ENCODE results near the gene AGPAT3.

AGPAT3 gene

DNA sequence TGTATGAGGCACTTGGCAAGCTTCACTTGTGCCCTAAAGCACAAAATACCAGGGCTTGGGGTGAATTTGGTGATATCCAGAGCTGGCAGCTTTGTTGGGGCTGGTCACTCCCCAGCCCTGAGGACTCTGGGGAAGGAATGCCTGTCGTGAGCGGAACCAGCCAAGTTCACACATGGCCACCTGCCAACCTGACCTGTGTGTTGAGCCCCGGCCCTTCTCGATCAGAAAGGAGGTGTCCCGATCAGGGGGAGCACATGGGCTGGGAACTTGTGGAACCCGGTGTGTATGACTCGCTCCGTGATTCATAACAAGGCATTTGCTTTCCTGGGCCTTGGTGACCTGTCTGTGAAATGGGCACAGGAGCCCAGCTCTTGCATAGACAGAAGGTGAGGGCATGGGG, 43.1 kb downstream of the AGPAT3 start:
- no peak for DNase-seq

DNA sequence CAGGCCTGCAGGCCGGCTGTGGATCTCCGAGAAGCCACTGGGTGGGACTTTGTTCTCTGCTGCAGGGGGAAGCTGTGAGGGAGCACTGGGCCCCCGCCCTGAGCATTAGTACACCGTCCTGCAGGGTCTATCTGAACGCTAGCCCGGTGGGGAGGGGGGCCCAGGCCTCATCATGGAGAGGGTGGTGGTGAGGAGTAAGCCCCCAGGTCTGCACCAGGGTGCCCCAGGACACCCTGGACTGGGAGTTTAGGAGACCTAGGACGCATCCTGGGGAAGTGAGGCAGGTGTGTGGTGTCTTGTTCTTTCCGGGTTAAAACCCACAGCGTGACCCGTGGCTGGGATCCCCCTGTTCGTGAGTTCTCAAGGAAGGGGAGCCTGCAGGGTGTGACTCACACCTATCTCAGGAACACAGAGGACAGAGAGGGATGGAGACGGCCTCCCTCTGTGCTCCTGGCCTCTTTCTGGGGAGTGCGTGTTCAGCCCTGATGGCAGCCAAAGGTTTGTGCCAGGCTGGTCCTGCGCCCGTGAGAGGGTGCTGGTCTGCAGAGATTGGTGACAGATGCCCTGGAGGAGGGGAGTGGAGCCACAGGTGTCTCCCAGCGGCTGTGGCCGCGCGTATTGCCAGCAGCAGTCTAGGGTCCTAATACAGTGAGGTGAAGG, 44.8 kb downstream of the AGPAT3 start:
- DNase-seq, result no peak

DNA sequence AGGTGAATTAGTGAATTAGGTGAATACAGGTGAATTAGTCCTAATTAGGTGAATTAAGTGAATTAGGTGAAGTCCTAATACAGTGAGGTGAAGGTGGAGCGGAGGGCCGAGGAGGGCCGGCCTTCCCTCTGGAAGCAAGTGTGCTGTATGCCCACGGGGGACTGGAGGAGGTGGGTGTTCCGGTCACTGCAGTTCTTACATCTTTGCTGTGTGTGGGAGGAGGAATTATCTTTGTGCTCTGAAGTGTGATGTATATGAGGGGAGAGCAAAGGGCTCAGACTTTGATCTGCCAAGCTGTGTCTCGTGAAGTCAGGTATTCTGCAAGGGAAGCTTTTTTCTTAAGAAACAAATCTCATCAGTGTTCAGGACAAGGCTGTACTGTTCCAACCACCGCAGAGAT, 45.4 kb downstream of the AGPAT3 start:
- no peak for DNase-seq

DNA sequence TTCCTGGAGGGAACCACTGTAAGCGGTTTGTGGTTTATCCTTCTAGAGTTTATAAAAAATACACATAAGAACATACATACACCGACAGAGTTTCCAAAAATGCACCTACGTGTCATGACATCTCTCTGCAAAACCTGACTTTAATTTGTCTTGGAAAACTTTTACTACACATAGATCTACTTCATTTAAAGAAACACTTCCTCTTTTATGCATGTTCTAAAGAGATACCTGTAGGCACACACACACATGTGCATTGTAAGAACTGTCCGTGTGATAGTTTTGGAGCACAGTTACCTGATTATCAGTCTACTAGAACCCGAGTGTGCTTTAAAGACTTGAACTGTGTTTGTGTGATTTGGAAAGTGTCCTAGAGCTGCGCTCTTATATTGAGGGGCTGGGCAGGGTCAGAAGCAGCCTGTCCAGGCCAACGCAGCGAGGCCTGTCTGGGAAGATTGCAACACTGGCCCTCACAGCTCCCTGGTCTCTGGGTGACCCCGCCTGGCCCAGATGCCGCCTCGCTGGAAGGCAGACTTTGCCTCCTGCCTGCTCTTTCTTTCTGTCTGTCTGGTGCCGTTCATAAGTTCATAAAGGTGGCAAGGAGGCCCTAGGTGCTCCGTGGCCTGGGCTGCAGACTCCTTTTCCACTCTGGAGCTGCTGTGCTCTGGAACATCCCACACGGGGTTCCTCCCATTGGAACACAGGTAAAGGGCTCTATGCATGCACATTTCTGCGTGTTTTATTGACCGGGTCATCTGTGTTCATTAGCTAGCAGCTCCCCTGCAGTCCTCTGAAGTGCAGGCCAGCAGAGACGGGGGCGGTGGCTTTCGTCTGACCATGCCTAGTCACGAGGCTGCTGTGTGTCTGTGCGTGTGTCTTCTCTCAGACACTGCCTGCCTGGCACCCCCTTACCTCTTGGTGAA, 46.3 kb downstream of the AGPAT3 start:
- DNase-seq, result no peak

DNA sequence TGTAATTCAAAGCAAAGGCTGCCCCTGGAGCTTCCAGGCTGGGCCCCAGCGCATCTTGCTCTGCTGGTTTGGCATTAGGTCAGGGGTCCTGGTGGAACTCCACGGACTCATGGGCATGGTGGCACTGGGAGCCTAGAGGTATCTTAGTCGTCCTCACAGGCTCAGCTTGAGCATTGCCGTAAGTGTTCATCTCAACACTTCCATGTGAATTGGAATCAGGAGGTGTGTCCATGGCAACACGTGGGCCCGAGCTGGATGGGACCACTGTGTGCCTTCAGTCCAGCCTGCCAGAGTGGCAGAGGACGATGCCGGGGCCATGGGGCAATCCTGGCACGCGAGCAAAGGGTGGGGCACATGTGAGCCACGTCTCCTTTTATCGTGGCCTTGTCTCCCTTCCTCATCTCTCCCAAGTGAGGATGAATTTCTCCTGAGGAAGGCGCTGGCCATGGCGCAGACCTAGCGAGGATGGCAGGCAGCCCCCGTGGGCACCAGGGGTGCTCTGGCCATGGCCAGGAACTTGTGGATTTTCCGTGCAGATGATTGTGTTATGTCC, 47.0 kb downstream of the AGPAT3 start:
- DNase-seq, result no peak

DNA sequence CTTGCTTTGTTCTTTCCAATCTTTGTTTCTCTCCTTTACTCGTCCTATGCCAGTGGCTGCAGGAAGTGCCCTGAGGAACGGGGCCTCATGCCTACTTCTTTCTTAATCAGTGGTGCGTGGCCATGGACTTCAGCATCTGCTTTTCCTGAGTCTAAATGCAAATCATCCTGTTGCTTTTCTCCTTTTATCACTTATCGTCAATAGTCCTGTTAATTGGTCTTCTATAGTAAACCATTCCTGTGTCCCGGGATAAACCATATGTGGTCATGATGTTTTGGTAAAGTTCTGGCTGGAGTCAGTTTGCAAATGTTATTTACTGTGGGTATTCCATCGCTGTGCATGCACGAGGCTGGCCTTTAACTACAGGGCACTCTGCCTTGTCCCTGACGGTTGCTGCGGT, 47.5 kb downstream of the AGPAT3 start:
- DNase-seq, result no peak

DNA sequence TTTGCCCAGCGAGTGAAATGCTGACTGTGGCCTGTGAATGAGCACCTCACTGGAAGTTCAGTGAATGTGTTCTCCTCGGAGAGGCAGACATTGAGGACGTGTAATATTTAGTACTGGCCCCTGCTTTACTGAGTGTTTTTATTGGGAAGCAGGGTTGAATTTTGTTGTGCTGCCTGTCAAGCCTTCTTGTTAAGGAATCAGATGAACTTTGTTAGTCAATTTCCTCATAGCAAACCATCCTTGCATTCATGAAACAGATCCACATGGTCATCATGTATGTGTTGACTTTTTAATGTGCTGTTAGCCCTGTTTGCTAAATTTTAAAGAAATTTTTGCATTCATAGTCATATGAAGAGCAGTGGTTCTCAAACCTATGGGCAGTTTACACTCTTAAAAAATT, 47.9 kb downstream of the AGPAT3 start:
- DNase-seq, result no peak

DNA sequence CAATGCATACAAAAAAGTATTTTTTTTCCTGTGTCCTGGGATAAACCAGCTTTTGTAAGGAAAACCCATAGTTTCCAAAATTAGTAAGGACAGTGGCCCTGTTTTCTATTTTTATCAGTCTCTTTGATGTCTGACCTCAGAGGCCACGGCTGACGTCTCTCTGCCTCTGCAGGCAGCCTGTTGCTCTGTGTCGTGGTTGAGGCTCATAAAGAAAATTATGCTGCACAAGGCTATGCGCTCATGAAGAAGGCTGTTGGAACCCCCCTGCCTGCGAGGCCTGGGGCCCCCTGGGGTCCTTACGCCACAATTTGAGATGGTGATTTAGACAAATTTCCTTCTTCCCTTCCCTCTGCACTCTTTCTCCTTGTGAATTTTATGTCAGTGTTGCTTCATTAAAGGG, 48.9 kb downstream of the AGPAT3 start:
- no peak for DNase-seq

DNA sequence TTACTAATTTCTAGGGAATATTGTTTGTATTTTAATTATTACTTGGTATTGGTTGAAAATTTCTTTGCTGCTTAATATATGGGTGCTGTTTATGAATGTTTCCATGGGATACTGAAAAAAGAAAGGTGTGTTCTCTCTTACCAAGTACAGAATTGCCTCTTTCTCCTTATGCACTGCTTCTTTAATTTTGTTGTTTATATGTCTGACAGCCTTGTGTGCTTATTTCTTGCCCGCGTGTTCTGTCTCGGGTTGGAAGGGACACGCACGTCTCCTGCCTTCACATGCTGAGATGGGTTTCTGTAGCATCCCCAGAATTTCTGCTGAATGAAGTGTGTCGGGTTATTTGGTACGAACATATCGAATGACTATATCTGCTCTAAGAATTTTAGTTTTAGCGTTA, 51.1 kb downstream of the AGPAT3 start:
- DNase-seq, result no peak

DNA sequence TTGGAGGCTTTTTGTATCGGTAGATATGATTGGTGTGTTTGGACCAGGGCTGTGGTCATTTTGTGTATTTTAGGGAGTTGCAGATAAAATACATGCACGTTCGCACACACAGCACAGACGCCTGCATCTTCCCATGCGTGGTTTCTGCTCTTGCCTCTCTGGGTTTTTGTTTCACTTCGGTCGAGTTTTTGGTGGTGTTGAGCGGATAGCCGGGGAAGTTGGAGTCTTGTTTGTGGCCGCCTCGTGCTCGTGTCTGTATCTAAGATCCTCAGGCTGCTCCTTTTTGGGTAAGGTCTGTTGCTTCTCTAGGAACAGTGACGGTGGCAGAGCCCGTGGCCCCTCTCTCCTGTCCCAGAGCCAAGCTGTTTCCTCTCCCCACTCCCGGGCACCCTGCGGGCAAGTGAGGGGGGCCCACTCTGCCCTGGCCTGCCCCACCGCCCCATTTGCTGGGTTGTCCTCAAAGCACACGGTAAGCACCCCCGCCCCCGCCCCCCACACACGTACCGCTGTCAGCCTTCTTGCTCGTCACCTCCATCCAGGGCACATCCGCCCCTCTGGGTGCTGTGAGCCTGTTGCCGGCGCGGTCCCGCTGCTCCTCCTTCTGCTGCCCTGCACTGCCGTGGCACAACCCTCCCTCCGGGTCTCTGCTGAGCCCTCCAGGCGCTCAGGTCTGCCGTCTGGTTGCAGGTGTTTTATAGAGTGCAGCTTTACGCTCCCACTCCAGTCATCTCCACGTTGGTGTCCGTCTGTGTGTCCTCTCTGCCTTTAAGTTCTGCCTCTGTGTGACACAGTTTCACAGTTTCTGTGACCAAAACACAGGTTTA, 51.9 kb downstream of the AGPAT3 start:
- peak; percentile 34 to 73 (median 60) for DNase-seq

DNA sequence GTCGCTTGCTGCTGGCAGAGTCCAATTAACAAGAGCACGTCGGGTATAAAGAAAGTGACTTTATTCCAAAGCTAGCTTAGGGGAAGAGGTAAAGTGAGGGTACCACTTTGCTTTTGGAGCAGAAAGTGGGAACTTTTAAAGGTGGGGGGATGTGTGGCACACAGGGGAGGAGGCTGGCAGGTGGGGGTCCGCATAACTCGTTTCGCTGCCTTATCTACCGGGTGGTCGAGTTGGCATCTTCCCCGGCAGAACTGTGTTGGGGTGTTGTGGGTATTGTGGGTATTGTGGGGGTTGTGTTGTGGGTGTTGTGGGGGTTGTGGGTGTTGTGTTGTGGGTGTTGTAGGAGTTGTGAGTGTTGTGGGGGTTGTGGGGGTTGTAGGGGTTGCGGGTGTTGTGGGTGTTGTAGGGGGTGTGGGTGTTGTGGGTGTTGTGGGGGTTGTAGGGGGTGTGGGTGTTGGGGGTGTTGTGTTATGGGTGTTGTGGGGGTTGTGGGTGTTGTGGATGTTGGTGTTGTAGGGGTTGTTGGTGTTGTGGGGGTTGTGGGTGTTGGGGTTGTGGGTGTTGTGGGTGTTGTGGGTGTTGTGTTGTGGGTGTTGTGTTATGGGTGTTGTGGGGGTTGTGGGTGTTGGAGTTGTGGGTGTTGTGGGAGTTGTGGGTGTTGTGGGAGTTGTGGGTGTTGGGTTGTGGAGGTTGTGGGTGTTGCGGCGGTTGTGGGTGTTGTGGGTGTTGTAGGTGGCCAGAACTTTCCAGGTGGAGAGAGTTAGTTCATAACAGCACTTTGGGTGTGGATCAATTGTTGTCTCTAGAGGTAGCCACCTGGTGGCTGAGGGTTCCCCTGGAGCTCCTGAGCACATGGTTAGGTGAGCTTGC, 52.7 kb downstream of the AGPAT3 start:
- peak in 2 of 5 donors; percentile 9 to 35 for DNase-seq

DNA sequence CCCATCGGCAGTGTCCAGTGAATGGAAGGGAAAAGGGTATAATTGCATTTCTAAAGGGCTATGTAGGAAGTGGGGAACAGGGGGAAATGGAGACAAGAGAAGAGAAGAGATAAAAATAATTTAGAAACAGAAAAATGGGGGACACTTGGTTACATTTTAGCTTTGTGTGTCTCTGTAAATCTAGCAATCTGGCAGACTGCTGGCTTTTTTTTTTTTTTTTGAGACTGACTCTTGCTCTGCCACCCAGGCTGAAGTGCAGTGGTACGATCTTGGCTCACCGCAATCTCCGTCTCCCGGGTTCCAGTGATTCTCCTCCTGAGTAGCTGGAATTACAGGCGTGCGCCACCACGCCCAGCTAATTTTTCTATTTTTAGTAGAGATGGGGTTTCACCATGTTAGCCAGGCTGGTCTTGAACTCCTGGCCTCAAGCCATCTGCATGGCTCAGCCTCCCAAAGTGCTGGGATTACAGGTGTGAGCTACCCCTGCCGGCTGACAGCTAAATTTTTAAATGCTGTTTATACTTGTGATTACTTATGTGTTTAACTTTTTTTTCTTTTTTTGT, 53.4 kb downstream of the AGPAT3 start:
- DNase-seq, result no peak

DNA sequence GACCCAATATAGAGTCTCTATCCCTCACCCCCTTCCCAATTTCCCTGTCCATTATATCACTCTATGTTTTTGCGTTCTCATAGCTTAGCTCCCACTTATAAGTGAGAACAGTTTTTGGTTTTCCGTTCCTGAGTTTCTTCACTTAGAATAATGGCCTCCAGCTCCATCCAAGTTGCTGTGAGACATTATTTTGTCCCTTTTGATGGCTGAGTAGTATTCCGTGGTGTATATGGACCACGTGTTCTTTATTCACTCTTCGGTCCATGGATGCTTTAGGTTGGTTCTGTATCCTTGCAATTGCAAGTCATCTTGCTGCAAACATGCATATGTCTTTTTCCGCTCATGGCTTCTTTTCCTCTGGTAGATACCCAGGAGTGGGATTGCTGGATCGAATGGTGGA, 54.3 kb downstream of the AGPAT3 start:
- DNase-seq, result no peak

DNA sequence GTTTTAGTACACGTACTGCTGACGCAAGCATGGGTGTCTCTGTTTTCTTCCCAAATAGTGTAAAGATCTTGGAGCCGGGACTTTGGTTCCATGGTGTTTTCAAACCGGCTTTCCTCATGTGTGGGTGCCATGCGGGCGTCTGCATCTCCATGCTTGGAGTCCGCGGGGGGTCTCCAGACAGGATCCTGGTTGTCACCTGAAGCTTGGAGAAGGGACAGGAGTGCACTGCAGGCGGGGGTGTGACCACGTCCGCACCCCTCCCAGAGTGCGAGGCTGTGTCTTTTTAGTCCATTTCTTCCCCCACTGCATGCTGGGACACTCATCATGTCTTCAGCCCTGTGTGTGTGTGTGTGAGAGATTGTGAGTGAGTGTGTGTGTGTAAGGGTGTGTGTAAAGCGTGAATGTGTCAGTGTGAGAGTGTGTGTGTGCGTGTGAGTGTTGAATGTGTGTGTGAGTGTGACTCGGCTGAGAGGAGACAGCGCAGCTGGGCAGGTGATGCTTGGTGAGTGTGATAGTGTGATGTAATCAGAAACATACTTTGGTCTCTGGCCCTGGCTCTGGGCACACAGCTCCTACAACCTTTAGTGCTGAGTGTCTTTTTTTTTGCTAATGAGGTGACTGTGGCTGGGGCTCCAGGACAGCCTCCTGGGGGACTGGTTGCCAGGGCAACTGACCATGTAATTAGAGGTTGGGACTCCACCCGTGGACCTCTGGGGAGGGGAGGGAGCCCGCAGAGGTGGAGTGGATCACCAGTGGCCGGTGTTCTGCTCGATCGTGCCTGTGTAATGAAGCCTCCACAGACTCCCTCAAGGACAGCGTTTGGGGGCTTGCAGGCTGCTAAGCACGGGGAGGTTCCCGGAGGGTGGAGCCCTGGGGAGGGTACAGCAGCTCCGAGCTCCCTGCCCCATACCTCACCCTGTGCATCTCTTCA, 55.1 kb downstream of the AGPAT3 start:
- DNase-seq, result no peak

DNA sequence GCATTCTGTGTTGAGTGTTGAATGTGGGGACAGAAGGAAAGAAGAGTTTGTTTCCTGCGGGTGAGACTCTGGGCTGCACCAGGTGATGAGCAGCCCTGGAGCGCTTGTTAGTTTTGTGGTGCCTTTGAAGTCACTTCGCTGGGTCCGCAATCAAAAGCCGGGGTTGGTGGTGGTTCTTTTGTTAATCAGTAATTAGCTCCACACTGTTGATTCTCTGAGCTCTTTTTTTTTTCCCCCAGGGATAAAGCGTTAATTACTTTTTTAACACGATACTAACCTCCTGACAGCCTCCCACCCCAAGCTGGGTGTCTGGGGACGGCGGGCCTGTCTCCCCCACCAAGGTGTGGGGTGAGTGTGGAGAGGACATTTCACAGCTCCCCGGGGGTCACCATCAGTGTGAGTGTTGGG, 56.6 kb downstream of the AGPAT3 start:
- DNase-seq, result peak in 3 of 5 donors; percentile 25 to 42 (median 26)

DNA sequence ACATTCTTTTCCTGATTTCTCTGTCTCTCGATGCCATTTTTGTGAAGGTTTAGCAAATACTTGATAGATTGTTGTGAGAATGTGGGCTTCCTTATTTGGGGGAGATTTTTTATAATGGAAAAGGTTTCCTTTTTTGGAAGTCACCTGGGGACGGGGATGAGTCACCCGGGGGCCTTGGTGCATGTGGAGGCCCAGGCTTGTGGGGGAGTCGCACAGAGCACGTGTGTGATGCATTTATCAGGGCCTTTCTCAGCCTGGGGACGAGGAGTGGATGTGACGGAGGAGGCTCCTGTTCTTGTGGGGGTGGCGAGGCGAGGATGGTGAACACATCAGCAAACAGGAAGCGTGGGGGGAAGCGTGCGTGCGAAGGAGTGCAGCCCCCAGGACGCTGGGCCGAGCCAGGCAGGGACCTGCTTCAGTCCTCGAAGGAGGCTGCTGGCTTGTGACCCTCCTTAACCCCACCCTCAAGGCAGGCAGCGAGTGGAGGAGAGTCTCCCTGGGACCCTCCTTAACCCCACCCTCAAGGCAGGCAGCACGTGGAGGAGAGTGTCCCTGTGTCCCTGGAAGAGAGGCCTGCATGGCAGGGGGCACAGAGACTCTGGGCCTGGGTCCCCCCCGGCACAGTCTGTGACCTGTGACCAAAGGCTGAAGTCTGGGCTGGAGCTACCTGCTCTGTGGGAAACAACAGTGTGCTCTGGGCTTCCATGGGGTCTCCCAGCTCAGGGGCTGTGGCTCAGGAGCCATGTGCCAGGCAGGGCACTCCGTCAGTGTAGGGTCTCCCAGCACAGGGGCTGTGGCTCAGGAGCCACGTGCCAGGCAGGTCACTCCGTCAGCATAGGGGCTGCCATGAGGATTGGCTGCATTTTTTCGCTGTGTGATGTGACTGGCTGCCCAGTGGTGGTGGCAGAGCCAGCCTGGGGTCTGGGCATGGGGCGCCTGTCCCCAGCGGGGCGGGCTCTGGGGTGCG, 57.2 kb downstream of the AGPAT3 start:
- peak in 3 of 5 donors; percentile 10 to 53 (median 22) for DNase-seq

DNA sequence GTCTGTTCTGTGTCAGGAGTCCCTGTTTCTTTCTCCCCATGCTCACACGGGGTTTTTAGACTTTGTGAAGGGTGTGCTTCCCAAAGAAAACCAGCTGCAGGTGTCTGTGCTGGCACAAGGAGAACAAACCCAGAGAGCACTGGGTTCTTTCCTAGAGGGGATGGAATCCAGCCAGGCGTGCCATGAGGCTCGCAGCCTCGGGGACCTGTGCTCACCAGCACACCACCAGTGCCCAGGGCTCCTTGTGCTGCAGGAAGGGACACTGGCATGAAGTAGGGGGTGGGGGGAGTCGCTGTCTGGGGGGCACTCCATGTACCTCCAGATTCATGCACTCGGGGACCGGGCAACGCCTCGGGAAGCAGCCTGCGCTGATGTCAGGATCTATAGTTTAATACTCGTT, 57.9 kb downstream of the AGPAT3 start:
- DNase-seq, result no peak

DNA sequence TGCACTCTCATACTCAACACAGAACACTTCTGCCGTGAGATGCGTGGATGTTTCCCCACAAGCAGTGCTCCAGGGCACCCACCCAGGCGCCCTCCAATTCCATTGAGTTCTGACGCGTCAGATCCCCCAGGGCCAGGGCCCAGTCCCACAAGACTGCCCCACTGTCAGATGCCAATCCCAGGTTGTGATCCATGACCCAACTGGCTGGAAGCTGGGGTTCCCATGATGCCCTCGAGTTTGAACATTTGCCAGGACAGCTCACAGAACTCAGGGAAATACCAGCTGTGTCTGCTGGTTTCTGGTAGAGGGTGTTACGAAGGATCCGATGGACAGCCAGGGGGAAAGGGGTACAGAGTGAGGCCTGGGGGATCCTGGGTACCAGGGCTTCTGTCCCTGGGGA, 58.4 kb downstream of the AGPAT3 start:
- no peak for DNase-seq

DNA sequence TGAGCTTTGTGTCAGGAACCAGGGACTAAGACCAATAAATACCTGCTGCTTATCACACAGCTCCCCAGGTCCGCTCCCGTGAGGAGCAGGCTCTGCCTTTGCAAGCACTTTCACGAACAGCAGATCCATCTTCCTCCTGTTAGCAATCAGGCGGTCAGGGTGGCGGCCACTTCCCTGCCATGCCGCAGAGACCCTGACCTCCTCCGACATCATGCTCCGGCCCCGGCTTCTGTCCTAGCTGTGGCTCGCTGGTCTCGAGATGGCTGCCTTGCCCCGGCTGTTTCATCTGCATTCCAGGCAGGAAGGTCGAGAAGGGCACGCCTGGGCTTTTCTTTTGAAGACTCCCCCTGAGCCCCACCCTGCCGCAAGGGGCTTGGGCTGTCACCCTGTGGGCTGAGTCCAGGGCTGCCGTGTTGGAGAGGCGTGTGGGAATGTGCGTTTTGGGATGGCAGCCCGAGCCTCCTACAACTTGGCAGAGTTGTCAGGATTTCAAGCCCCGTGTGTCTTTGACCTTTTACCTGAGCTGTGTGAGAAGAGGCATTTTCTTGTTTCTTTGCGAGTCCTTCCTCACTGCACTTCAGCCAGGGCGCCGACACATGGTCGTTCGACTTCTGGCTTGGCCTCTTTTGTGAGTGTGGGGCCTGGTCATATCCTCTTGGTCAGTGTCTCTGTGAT, 59.5 kb downstream of the AGPAT3 start:
- no peak for DNase-seq
